Amniotic stem cell (primary cell): ENCODE measurements around the gene SLC2A13.
"Not testable (repeated sequence)": the region's sequence is repeated elsewhere in the genome, so short reads cannot be mapped to it uniquely, and the experiment has no call there.

ENCODE experiments used
- DNase-seq: peaks from one replicate; lab custom pipeline; 2025; lab: John Stamatoyannopoulos, UW

Gene SLC2A13

DNA sequence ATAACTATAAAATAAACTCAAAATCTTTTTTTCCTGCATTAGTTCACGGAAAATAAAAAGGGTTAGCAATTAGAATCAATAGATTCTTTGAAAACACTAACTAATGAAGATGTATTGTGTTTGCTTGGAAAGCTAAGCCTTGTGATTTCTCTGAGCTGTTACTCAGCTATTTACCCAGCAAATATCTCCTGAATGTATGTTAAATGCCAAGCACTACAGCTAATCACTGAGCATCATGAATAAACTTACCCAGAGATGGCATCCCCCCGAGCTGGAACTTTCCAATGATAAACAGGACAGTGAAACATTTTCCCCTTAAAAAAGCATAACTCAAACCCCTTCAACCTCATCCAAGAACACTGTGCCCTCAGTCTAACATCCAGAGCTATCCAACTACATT lies 71.2 kb downstream of the SLC2A13 start:
- no peak for DNase-seq

GRCh38 chr12:40034156-40034555 lies 71.7 kb downstream of the SLC2A13 start:
- no peak for DNase-seq

- no peak for DNase-seq
Measured at GRCh38 chr12:40033242-40033630, 72.6 kb downstream of the SLC2A13 start.

- no peak for DNase-seq
Measured at GRCh38 chr12:40032433-40033241, 73.2 kb downstream of the SLC2A13 start.

- DNase-seq, result no peak
Measured at GRCh38 chr12:40031965-40032364, 73.9 kb downstream of the SLC2A13 start.

GRCh38 chr12:40030970-40031369 lies 74.9 kb downstream of the SLC2A13 start:
- DNase-seq, result not testable (repeated sequence)

- no peak for DNase-seq
Measured at GRCh38 chr12:40028296-40028695, 77.6 kb downstream of the SLC2A13 start.

DNA sequence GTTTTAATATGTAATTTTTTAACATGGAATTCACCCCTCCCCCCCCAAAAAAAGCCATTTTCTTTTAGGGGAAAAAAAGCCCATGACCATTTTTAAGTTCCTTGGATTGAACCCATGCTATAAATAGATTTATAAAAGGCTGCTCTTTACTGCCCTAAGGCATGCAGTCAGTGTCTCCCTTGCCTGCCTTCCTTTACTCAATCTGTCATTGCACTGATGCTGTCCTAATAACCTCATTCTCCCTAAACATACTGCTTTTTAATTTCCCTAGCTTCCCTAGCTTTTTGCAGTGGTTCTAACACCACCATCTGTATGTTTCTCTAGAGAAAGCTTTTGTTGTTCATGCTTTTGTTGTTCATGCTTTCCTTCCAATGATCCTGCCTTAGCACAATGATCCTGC lies 83.0 kb downstream of the SLC2A13 start:
- no peak for DNase-seq

DNA sequence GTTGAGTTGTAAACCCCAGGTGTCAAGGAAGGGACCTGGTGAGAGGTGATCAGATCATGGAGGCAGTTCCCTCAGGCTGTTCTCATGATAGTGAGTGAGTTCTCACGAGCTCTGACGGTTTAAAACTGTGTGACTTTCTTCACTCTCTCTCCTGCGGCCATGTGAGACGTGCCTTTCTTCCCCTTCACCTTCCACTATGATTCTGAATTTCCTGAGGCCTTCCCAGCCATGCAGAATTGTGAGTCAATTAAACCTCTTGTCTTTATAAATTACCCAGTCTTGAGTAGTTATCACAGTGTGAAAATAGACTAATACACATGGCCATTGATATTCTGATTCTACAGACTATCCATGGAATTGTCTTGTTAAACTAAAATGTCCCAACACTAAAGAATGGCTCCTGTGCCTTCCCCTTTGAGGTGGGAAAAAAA lies 85.6 kb downstream of the SLC2A13 start:
- no peak for DNase-seq

GRCh38 chr12:40017488-40017887 lies 88.4 kb downstream of the SLC2A13 start:
- no peak for DNase-seq

DNA sequence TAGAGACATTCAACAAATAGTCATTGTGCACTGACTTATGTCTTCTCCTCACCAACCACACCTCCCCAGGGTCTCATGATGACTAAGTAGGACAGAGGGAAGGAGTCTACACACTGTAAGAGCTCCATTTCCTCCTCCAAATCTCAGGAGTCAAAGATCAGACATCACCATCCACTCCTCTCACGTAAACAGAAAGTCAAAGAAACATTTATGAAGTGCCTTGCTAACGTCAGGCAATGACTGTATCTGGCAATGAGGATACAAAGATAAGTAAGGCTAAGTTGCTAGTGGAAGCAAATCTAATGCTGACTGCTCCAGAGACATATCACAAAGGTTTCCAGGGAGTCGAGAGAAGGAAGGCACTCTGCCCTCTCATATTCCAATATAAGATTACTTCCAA lies 88.9 kb downstream of the SLC2A13 start:
- no peak for DNase-seq

- DNase-seq, result no peak
Measured at GRCh38 chr12:40015881-40016280, 90.0 kb downstream of the SLC2A13 start.

DNA sequence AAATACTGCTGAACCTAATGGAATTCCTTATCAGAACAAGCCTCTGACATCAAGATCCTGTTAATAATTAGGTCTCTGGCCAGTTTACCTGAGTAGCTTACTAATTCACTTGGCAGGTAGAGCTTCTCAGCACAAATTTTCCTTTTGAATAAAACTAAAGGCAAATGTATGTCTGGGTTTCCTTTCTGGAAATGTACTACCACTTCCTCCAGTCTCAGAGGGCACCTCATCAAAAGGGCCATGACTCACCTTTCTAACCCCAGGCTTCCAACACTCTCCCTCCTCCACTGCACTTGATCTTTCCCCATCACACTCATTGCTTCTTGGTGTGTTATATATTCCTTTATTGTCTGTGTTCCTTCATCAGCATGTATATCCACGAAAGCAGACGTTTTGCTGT lies 90.5 kb downstream of the SLC2A13 start:
- DNase-seq, result no peak

- no peak for DNase-seq
Measured at GRCh38 chr12:40013847-40014246, 92.0 kb downstream of the SLC2A13 start.

DNA sequence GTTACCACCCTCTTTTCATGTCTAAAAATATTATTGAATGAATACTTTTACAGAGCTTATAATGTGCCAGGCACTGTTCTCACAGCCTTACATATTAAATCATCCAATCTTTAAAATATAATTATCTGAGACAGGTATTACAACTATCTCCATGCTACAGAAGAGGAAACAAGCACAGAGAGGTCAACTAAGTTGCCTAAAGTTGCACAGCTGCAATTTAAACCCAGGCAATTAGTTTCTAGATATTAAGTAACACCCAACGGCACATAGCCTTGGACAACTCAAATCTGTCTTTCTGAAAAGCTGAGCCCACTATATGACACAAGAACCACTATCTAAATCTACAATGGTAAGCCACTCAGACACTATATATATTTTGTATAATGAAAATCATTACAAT lies 92.6 kb downstream of the SLC2A13 start:
- DNase-seq, result no peak

- DNase-seq, result no peak
Measured at GRCh38 chr12:40012711-40013110, 93.2 kb downstream of the SLC2A13 start.

GRCh38 chr12:40011775-40012129 lies 94.1 kb downstream of the SLC2A13 start:
- DNase-seq, result no peak

- peak; percentile 76 for DNase-seq
Measured at GRCh38 chr12:40010899-40011774, 94.7 kb downstream of the SLC2A13 start.

DNA sequence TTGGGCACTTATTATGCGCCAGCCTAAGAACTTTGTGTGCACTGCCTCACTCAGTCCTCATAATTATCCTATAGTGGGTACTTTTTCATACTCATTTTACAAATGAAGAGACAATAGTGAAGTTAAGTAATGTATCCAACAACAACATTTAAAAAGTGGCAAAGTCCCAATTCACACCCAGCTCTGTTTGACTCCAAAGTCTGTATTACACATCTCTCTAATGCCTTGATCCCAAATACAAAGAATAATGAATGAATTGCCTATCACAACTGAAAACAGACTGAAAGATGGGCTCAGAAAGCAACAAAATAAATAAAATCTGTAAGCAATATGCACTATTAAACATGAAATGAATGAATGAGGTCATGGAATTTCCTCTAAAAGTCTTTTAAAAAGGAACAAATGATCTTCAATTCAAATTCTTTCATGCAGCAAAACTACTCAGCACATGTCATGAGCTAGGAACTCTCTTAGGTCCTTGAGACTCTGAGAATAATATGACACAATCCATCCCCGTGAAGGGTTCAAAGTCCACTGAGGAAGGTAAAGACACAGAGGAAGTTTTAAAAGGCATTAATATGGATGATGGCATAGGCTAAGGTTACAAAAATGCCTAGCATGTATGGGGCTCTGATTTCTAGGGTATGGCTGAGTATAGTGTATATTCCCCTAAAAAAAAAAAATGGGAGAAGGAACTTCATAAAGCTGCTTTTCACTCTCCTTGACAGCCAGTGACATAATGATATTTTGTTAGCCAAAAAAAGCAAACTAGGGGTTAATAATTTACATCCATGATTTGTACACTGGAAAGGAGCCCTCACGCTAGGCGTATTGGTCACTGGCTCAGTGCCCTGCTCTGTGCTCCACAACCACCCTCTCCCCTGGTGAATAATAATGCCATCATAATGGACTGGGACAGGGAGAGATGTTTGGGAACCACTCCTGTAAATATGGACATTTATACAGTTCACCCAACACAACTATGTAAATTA lies 103.4 kb downstream of the SLC2A13 start:
- DNase-seq, result no peak

GRCh38 chr12:40001406-40001805 lies 104.5 kb downstream of the SLC2A13 start:
- DNase-seq, result no peak

DNA sequence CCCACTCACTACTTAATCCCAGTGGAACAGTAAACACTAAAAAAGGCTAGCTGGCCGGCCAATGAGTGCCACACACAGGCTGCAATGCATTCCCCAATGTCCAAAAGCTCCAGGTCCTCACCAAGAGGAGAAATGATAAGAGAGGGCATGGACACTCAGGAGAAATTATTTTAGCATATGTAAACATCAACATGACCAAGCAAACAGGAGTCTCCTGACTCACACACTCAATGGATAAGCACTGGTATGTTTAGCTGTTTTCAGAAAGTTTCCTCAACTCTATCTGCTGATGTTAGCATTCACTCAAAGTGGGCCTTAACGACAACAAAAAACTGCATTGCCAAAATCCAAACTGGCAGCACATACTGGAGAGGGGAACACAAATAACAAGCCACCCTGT lies 105.0 kb downstream of the SLC2A13 start:
- no peak for DNase-seq

DNA sequence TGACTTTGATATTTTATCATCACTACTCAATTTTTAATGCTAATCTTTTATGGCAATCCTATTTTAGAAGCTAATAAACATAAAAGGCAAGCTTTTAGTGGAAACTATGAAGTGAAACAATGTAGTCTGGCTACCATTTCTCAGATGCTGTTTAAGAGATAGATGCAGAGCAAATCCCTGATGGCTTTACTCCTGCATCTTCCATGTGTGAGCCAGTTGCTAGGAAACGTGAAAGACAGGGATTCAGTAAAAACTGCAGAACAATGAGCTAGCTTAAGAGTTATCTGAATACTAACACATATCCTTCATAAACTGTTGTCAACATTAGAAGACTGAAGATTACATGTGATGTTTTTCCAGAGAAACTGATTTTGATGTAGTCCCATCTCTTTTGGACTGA lies 112.6 kb downstream of the SLC2A13 start:
- DNase-seq, result no peak
